Progenitor cell of endocrine pancreas (in vitro differentiated cells): ENCODE results near the gene GFER. TPM values are rescaled to one million over a fixed set of nuclear protein-coding genes. Genes with fewer than 3 reads are reported as not detected.

ENCODE experiments used
- DNase-seq: peaks from one replicate; pipeline ENCODE4 v3.0.0; 2021; ENCODE audit warnings: low spot score; ENCODE audit not compliant: unreplicated experiment
- H3K27ac Mint-ChIP-seq: 2 replicates; pipeline ENCODE4 v1.8.0; 2021; ENCODE audit warnings: mild to moderate bottlenecking, moderate library complexity, mixed read lengths
- H3K27me3 Mint-ChIP-seq: 2 replicates; pipeline ENCODE4 v1.8.0; 2021; ENCODE audit warnings: mixed read lengths
- H3K36me3 Mint-ChIP-seq: 2 replicates; pipeline ENCODE4 v1.8.0; 2022; ENCODE audit warnings: mixed read lengths; ENCODE audit not compliant: insufficient read depth
- H3K4me1 Mint-ChIP-seq: 2 replicates; pipeline ENCODE4 v1.8.0; 2021; ENCODE audit warnings: low read depth, mixed read lengths
- H3K4me3 Mint-ChIP-seq: 2 replicates; pipeline ENCODE4 v1.8.0; 2021; ENCODE audit warnings: low read depth, mild to moderate bottlenecking, moderate library complexity, mixed read lengths
- H3K9me3 Mint-ChIP-seq: 2 replicates; pipeline ENCODE4 v1.8.0; 2021; ENCODE audit warnings: low read depth, mixed read lengths
- CTCF ChIP-seq: fragments of 200-600 bp; sonication (generic); IDR thresholded peaks from one replicate; pipeline ENCODE4 v1.5.0; 2021; ENCODE audit warnings: antibody characterized with exemption, mild to moderate bottlenecking; ENCODE audit not compliant: unreplicated experiment
- total RNA-seq: library from RNA; stranded (reverse); gene quantifications from 2 replicates; pipeline ENCODE4 v1.2.1, GENCODE V29; 2021

Gene GFER
- total RNA-seq, 1 donor from 2014 or later, result 32.9 TPM

GRCh38 chr16:1979271-1980029, 4.5 kb upstream of the GFER start:
- Mint-ChIP-seq H3K36me3 (peaks cover 7% of the 10 kb centered on the region), H3K27ac (no peak overlapping the region), H3K4me3 (no peak overlapping the region), H3K4me1 (peaks cover 5% of the 10 kb centered on the region), H3K9me3 (no peaks in the 10 kb centered on the region), H3K27me3 (peaks cover 40% of the 10 kb centered on the region)
- DNase-seq, result no peak
- no peak for TF ChIP-seq CTCF

- DNase-seq, result no peak
- Mint-ChIP-seq H3K36me3 (peaks cover 6% of the 10 kb centered on the region), H3K4me1 (peaks cover 10% of the 10 kb centered on the region), H3K27me3 (peaks cover 40% of the 10 kb centered on the region), H3K4me3 (no peak overlapping the region), H3K9me3 (no peaks in the 10 kb centered on the region), H3K27ac (no peak overlapping the region)
- no peak for TF ChIP-seq CTCF
Measured at GRCh38 chr16:1980030-1980769, 3.8 kb upstream of the GFER start.

GRCh38 chr16:1980770-1981087, 3.3 kb upstream of the GFER start:
- Mint-ChIP-seq H3K4me3 (no peak overlapping the region), H3K36me3 (peaks cover 6% of the 10 kb centered on the region), H3K4me1 (peaks cover 11% of the 10 kb centered on the region), H3K9me3 (no peaks in the 10 kb centered on the region), H3K27me3 (peaks cover 40% of the 10 kb centered on the region), H3K27ac (no peak overlapping the region)
- no peak for DNase-seq
- TF ChIP-seq CTCF, result no peak

GRCh38 chr16:1981398-1981836, 2.6 kb upstream of the GFER start, which contains the start of gene NOXO1:
Gene NOXO1, minus strand, starts transcription at chr16:1981469. Its CDS starts 290 bp downstream, at chr16:1981179.
- Mint-ChIP-seq H3K27ac (no peak within 1 kb of the TSS), H3K9me3 (no peaks in the 10 kb centered on the region), H3K4me3 (peak within 1 kb of the TSS; percentile 16), H3K27me3 (peaks cover 40% of the 10 kb centered on the region), H3K36me3 (peaks cover 2% of the 10 kb centered on the region), H3K4me1 (peaks cover 11% of the 10 kb centered on the region)
- TF ChIP-seq CTCF, result no peak
- no peak for DNase-seq

GRCh38 chr16:1982013-1982433, 2.0 kb upstream of the GFER start:
- Mint-ChIP-seq H3K4me3 (no peak overlapping the region), H3K4me1 (peaks cover 11% of the 10 kb centered on the region), H3K9me3 (no peaks in the 10 kb centered on the region), H3K27me3 (peaks cover 40% of the 10 kb centered on the region), H3K36me3 (peaks cover 4% of the 10 kb centered on the region), H3K27ac (no peak overlapping the region)
- TF ChIP-seq CTCF, result no peak
- no peak for DNase-seq
